C4-2B (cell line): ENCODE results near the gene ANKUB1.

Source experiments
- H3K27ac ChIP-seq: fragments of 450-650 bp; 2 replicates; pipeline ENCODE4 v1.5.1; 2017
- ZFX ChIP-seq: fragments of 450-650 bp; IDR thresholded peaks from 2 replicates; pipeline ENCODE4 v1.6.1; 2017
- TF ChIP-seq, protein P1 (sequence below): fragments of 450-650 bp; conservative IDR thresholded peaks from 2 replicates; pipeline ENCODE4 v1.5.1; 2017; ENCODE audit warnings: mild to moderate bottlenecking

ANKUB1 gene

DNA sequence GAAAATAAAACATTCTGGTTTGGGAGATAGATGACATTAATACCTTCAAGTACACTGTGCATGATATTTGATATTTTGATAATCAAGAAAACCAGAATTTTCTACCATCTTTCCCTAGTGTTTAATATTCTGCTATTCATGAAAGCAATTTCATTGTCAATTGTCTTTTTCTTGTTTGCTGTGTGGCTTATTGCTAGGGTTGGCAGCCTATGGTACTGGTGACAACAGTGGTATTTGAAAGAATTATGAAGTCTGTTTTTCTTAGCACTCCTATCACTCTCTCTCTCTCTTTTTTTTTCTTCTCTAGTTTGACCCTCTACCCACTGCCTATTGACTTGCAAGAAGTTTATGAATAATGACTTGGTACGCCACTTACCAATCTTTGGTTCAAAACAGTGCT, 36.0 kb upstream of the ANKUB1 start:
- TF ChIP-seq, protein P1, sequence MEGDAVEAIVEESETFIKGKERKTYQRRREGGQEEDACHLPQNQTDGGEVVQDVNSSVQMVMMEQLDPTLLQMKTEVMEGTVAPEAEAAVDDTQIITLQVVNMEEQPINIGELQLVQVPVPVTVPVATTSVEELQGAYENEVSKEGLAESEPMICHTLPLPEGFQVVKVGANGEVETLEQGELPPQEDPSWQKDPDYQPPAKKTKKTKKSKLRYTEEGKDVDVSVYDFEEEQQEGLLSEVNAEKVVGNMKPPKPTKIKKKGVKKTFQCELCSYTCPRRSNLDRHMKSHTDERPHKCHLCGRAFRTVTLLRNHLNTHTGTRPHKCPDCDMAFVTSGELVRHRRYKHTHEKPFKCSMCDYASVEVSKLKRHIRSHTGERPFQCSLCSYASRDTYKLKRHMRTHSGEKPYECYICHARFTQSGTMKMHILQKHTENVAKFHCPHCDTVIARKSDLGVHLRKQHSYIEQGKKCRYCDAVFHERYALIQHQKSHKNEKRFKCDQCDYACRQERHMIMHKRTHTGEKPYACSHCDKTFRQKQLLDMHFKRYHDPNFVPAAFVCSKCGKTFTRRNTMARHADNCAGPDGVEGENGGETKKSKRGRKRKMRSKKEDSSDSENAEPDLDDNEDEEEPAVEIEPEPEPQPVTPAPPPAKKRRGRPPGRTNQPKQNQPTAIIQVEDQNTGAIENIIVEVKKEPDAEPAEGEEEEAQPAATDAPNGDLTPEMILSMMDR, result no peak
- no peak for TF ChIP-seq ZFX
- H3K27ac ChIP-seq, result no peak overlapping the region

GRCh38 chr3:149826636-149827035, 34.3 kb upstream of the ANKUB1 start:
- TF ChIP-seq, protein P1, result no peak
- no peak for TF ChIP-seq ZFX
- H3K27ac ChIP-seq, result no peak overlapping the region

- no peak overlapping the region for H3K27ac ChIP-seq
- no peak for TF ChIP-seq ZFX
- TF ChIP-seq, protein P1, result no peak
Observed at GRCh38 chr3:149820183-149820582, 27.8 kb upstream of the ANKUB1 start.

GRCh38 chr3:149819432-149819831, 27.1 kb upstream of the ANKUB1 start:
- no peak overlapping the region for H3K27ac ChIP-seq
- TF ChIP-seq, protein P1, result no peak
- TF ChIP-seq ZFX, result no peak

DNA sequence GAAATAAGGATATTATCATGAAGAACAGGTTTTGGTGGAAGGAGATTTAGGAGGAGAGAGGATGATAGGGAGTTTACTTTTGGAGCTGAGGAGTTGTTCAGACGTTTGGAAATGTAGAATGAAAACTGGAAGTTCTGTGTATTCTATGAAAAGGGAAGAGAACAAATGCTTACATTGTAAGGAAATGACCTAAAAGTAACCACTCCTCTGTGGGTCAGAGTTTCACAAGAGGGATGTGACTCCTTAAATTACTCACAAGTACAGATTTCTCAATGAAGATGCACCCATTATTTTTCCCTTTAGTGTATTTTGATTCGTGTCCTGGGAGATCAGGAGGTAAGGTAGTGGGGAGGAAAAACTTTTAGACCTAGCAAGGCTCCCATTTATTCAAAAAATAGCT, 24.6 kb upstream of the ANKUB1 start:
- TF ChIP-seq, protein P1, result no peak
- no peak for TF ChIP-seq ZFX
- no peak overlapping the region for H3K27ac ChIP-seq

GRCh38 chr3:149816311-149816710, 24.0 kb upstream of the ANKUB1 start:
- no peak for TF ChIP-seq ZFX
- TF ChIP-seq, protein P1, result no peak
- no peak overlapping the region for H3K27ac ChIP-seq

- H3K27ac ChIP-seq, result no peak overlapping the region
- TF ChIP-seq ZFX, result no peak
- TF ChIP-seq, protein P1, result no peak
Observed at GRCh38 chr3:149815728-149816127, 23.4 kb upstream of the ANKUB1 start.
